ENCODE measurements around the gene PRKAG2.

- TF ChIP-seq CTCF (IDR thresholded peaks at IDR 0.05) (peak; percentile 15 to 78 (median 36)), POLR2A (IDR thresholded peaks at IDR 0.05) (no peak)
These were observed 132.0 kb downstream of the PRKAG2 start for GRCh38 chr7:151744656-151745638.

Measured in transverse colon (tissue), 3 donors.